Activated B cell treated with CpG ODN at 0.5 μM for 24 hours (primary cell): ENCODE data around the gene ITPRIP. TPM values are rescaled to one million over a fixed set of nuclear protein-coding genes. Genes with fewer than 3 reads are reported as not detected.

Experiments used
- ATAC-seq: fragments of 200-7000 bp; cut with Tn5 transposase; one replicate; pipeline ENCODE4 v1.10.0; 2021; ENCODE audit warnings: low read depth, mild to moderate bottlenecking, moderate library complexity
- CTCF ChIA-PET: fragments of 350-600 bp; sonication (Branson Sonifier 250); formaldehyde crosslinking; loops from one replicate; lab custom pipeline; 2021; ENCODE audit warnings: antibody characterized with exemption; lab: Charles Lee
- POLR2A ChIA-PET: fragments of 350-600 bp; sonication (Branson Sonifier 250); formaldehyde crosslinking; loops from one replicate; lab custom pipeline; 2021; ENCODE audit warnings: antibody characterized with exemption; lab: Charles Lee
- DNase-seq: peaks from one replicate; pipeline ENCODE4 v3.0.0; 2022
- H3K27ac Mint-ChIP-seq: one replicate; pipeline ENCODE4 v1.8.0; 2020; ENCODE audit warnings: mixed read lengths
- H3K27me3 Mint-ChIP-seq: one replicate; pipeline ENCODE4 v1.8.0; 2021; ENCODE audit warnings: mixed read lengths
- H3K36me3 Mint-ChIP-seq: one replicate; pipeline ENCODE4 v1.8.0; 2021; ENCODE audit warnings: low read depth, mixed read lengths
- H3K4me1 Mint-ChIP-seq: one replicate; pipeline ENCODE4 v1.8.0; 2021; ENCODE audit warnings: mixed read lengths
- H3K4me3 Mint-ChIP-seq: one replicate; pipeline ENCODE4 v1.8.0; 2020; ENCODE audit warnings: mild to moderate bottlenecking, mixed read lengths
- H3K9me3 Mint-ChIP-seq: one replicate; pipeline ENCODE4 v1.8.0; 2020; ENCODE audit warnings: mixed read lengths
- intact Hi-C: fragments of 100-400 bp; cut with micrococcal nuclease; formaldehyde crosslinking; loops from one replicate; pipeline ENCODE4 v1.15.1; 2024
- total RNA-seq: library from RNA; stranded (reverse); gene quantifications from 2 replicates; pipeline ENCODE4 v1.2.3, GENCODE V29; 2022
- TF ChIP-seq, protein P1 (sequence below): fragments of 200-600 bp; IDR thresholded peaks from one replicate; pipeline ENCODE4 v1.8.0; 2022; ENCODE audit warnings: antibody characterized with exemption, mild to moderate bottlenecking

The ITPRIP gene
- total RNA-seq, 1 donor from 2014 or later, result 26.1 TPM

DNA sequence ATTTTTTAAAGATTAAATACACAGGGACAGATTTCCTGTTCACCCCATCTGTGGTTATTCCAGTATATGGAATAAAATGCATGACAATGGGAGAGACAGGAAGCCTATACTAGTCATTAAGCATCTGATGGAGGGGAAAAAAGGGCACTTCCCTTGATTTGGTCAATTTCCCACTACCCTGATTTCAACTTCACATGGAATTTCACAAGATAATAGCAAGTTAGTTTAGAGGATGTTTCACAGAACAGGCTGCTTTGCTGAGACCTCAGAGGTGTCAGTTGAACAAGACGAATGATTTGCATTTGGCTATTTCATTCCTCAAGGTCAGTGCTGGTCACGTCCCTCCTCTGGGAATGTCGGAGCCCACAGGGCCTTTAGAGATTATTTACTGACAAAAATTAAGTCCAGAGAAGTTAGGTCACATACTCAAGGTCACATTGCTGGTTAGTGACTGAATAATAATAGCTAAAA lies 4.7 kb upstream of the ITPRIP start:
- no peak overlapping the region for H3K27ac Mint-ChIP-seq
- ChIA-PET CTCF (no interaction called here), POLR2A (no interaction called here)
- no peaks in the 10 kb centered on the region for H3K27me3 Mint-ChIP-seq
- TF ChIP-seq, protein P1, sequence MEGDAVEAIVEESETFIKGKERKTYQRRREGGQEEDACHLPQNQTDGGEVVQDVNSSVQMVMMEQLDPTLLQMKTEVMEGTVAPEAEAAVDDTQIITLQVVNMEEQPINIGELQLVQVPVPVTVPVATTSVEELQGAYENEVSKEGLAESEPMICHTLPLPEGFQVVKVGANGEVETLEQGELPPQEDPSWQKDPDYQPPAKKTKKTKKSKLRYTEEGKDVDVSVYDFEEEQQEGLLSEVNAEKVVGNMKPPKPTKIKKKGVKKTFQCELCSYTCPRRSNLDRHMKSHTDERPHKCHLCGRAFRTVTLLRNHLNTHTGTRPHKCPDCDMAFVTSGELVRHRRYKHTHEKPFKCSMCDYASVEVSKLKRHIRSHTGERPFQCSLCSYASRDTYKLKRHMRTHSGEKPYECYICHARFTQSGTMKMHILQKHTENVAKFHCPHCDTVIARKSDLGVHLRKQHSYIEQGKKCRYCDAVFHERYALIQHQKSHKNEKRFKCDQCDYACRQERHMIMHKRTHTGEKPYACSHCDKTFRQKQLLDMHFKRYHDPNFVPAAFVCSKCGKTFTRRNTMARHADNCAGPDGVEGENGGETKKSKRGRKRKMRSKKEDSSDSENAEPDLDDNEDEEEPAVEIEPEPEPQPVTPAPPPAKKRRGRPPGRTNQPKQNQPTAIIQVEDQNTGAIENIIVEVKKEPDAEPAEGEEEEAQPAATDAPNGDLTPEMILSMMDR, result no peak
- ATAC-seq (no peak), DNase-seq (no peak)
- H3K9me3 Mint-ChIP-seq, result no peaks in the 10 kb centered on the region
- peaks cover 32% of the 10 kb centered on the region for H3K4me1 Mint-ChIP-seq
- peaks cover 6% of the 10 kb centered on the region for H3K36me3 Mint-ChIP-seq
- intact Hi-C loops, result no loop called here
- no peak overlapping the region for H3K4me3 Mint-ChIP-seq

DNA sequence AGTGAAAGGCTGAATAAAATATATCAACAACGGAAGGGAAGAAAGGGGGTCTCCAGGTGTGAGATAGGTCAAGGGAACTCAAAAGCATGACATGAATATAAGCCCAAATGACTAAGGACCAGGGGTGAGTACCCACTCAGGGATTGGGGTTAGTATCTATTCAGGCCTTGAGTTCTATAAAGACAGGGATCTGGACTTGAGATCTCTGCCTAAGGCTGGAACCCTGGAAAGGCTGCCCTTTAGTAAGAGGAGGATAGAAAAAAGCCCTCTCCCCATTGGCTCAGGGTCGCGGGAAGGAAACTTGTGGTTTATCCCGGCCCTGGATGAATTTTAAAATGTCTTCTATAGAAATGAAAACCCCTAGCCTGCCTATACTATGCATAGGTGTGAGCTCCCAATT lies 2.4 kb upstream of the ITPRIP start:
- TF ChIP-seq, protein P1, result no peak
- Mint-ChIP-seq H3K9me3 (no peaks in the 10 kb centered on the region), H3K27me3 (no peaks in the 10 kb centered on the region), H3K27ac (no peak overlapping the region), H3K4me1 (peaks cover 33% of the 10 kb centered on the region), H3K36me3 (peaks cover 6% of the 10 kb centered on the region), H3K4me3 (no peak overlapping the region)
- POLR2A ChIA-PET, result interaction anchor here (0.7 to 1.6 kb wide), 2 partner anchors 9 to 72 kb away, joined by 3 to 4 read pairs; partner anchors contain the start of gene GSTO2
- intact Hi-C loops, result no loop called here
- ATAC-seq, result no peak
- CTCF ChIA-PET, result interaction anchor here (0.7 to 1.5 kb wide), 4 partner anchors 9 to 35 kb away, joined by 3 to 5 read pairs (median 4); no protein-coding TSS in a partner anchor
- DNase-seq, result no peak

DNA sequence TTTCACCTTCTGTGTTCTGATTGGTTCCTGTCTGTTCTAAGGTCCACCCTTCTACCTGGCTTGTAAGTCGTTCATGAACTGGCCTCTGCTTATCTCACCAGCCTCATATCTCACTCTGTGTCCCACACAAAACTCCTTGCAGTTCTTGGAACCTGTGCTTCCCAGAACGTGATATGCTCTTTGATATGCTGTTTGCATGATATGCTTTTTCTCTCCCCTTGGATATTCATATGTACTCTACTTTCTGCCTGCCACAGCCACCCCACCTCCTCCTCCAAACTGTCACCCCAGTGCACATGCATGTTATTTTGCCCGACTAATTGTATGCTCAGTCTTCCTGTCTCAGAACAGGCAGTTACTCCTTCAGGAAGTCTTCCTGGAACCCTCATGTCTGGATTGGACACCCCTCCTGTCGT lies 1.9 kb upstream of the ITPRIP start:
- no peak for DNase-seq
- TF ChIP-seq, protein P1, result no peak
- Mint-ChIP-seq H3K27me3 (no peaks in the 10 kb centered on the region), H3K27ac (no peak overlapping the region), H3K9me3 (no peaks in the 10 kb centered on the region), H3K4me1 (peaks cover 37% of the 10 kb centered on the region), H3K4me3 (peak overlapping the region; percentile 67), H3K36me3 (peaks cover 7% of the 10 kb centered on the region)
- ChIA-PET POLR2A (interaction anchor here (3.8 kb wide), 1 partner anchor 11 kb away, joined by 73 read pairs; the partner anchor contains the start of gene CFAP58), CTCF (interaction anchor here (2.9 to 3.0 kb wide), 2 partner anchors 11 to 34 kb away, joined by 23 to 27 read pairs; no protein-coding TSS in a partner anchor)
- ATAC-seq, result no peak
- intact Hi-C loops, result no loop called here

DNA sequence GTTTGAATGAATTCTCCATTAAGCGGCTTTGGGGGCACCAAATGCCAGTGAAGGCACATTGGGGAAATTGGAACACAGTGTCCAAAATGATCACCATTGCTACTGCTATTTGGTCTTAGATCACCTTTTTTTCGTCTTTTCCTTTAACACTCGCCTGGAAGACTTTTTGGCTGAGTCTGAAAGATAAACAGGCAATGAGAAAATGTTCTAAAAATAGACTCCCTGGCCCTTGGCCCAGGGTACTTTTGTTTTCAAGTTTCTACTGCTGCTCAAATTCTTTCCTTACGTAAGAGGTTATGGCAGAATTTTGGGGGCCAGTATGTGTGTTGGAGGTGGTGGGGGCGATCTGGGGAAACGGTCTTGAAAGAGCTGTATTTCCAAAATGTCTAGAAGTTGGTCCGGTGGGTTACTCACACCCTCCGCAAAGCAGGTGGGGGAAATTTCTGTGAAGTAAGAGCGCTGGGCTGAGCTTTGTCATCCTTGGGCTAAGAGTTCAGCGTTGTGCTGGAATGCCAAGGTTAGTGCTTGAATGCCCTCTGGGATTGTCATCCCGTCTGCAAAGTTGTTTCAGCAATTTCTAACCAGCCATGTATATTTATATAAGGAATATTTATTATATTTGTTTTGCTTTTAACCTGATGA lies 1.3 kb upstream of the ITPRIP start:
- H3K4me1 Mint-ChIP-seq, result peaks cover 43% of the 10 kb centered on the region
- DNase-seq (no peak), ATAC-seq (no peak)
- peak overlapping the region; percentile 100 for H3K27ac Mint-ChIP-seq
- ChIA-PET POLR2A (interaction anchor here (1.1 to 3.8 kb wide), 6 partner anchors 8 to 72 kb away, joined by 5 to 73 read pairs (median 12); partner anchors contain the start of genes CFAP58 and GSTO2), CTCF (interaction anchor here (2.9 to 3.0 kb wide), 2 partner anchors 11 to 34 kb away, joined by 23 to 27 read pairs; no protein-coding TSS in a partner anchor)
- no peaks in the 10 kb centered on the region for H3K9me3 Mint-ChIP-seq
- TF ChIP-seq, protein P1, result no peak
- peaks cover 11% of the 10 kb centered on the region for H3K36me3 Mint-ChIP-seq
- H3K27me3 Mint-ChIP-seq, result no peaks in the 10 kb centered on the region
- H3K4me3 Mint-ChIP-seq, result peak overlapping the region; percentile 98
- intact Hi-C loops, result no loop called here

DNA sequence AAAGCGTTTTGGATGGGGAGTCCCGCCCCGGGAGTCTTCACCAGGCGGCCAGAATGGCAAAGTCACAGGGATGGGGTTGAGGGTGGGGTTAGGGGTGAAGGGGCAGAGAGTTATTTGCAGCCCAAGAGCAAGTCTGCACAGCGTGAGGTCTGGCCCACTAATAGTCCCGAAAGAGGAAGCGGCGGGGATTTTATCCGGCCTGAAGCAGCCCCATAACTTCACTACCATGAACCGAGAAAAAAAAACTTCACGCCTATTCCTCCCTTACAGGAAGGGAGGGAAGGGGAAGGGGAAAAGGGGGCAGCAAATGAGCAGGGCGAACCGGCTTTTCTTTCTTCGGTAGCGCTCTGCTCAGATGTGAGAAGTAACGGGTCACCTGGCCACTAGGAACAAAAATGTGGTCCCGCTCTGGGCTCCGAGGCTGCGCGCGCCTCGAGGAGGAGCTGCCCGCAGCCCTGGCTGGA lies 712 bp downstream of the ITPRIP start:
- intact Hi-C loops, result loop anchor here (1.0 kb wide), 2 partner anchors 8 to 13 kb away; no protein-coding TSS in a partner anchor
- TF ChIP-seq, protein P1, result no peak
- ATAC-seq, result peak; percentile 60
- H3K9me3 Mint-ChIP-seq, result no peaks in the 10 kb centered on the region
- peaks cover 22% of the 10 kb centered on the region for H3K36me3 Mint-ChIP-seq
- POLR2A ChIA-PET, result interaction anchor here (1.1 to 3.8 kb wide), 11 partner anchors 8 to 217 kb away, joined by 4 to 73 read pairs (median 9); partner anchors contain the start of genes CFAP58, GSTO2 and SFR1
- CTCF ChIA-PET, result interaction anchor here (0.8 to 3.0 kb wide), 4 partner anchors 13 to 46 kb away, joined by 3 to 27 read pairs (median 14); no protein-coding TSS in a partner anchor
- no peaks in the 10 kb centered on the region for H3K27me3 Mint-ChIP-seq
- peak overlapping the region; percentile 92 for H3K27ac Mint-ChIP-seq
- no peak for DNase-seq
- H3K4me3 Mint-ChIP-seq, result peak overlapping the region; percentile 98
- H3K4me1 Mint-ChIP-seq, result peaks cover 61% of the 10 kb centered on the region
